Heart right ventricle (tissue), 16 donors: ENCODE data around the gene RAB3D. TPM values are rescaled to one million over a fixed set of nuclear protein-coding genes. Genes with fewer than 3 reads are reported as not detected.

ENCODE experiments used
- ATAC-seq, 8 donors: fragments of 200-7000 bp; cut with Tn5 transposase; one replicate each; pipeline ENCODE4 v1.9.1; 2020; ENCODE audit warnings: mild to moderate bottlenecking in 8 of 8, moderate library complexity in 8 of 8, moderate number of reproducible peaks in 1 of 8
- DNase-seq, 2 donors: peaks; one replicate each; pipeline ENCODE4 v3.0.0-alpha.2; 2020
- H3K27ac ChIP-seq, 10 donors: fragments of 200-600 bp; sonication (generic) in 2 of 10; one replicate each; pipeline versions ENCODE4 v1.5.0 to v1.8.0; 2020 to 2022; ENCODE audit warnings: mild to moderate bottlenecking in 3 of 10
- H3K27me3 ChIP-seq, 7 donors: fragments of 200-600 bp; one replicate each; pipeline ENCODE4 v1.8.0; 2021 to 2022; ENCODE audit warnings: mild to moderate bottlenecking in 2 of 7
- H3K36me3 ChIP-seq, 9 donors: fragments of 200-600 bp; sonication (generic) in 1 of 9; one replicate each; pipeline versions ENCODE4 v1.5.0 to v1.8.0; 2020 to 2022; ENCODE audit warnings: mild to moderate bottlenecking in 2 of 9
- H3K4me1 ChIP-seq, 9 donors: fragments of 200-600 bp; sonication (generic) in 1 of 9; one replicate each; pipeline versions ENCODE4 v1.5.0 to v1.8.0; 2020 to 2022; ENCODE audit warnings: mild to moderate bottlenecking in 4 of 9
- H3K4me3 ChIP-seq, 10 donors: fragments of 200-600 bp; sonication (generic) in 2 of 10; one replicate each; pipeline versions ENCODE4 v1.5.0 to v1.8.0; 2020 to 2022; ENCODE audit warnings: mild to moderate bottlenecking in 7 of 10, moderate library complexity in 2 of 10
- H3K9me3 ChIP-seq, 11 donors: fragments of 200-600 bp in 10 of 11; sonication (generic) in 2 of 11; one replicate each; pipeline versions ENCODE4 v1.5.0 to v1.8.0; 2013 to 2022; ENCODE audit warnings: mild to moderate bottlenecking in 2 of 11, control low read depth in 1 of 11, moderate library complexity in 1 of 11
- WGBS, 2 donors: extraction: QIAGEN DNeasy Blood & Tissue Kit; methylation state at CpG; one replicate each; pipeline ENCODE4 v1.1.7; 2013; ENCODE audit warnings: inconsistent platforms in 1 of 2; 5-methylcytosine and 5-hydroxymethylcytosine counted together
- intact Hi-C, 10 donors: fragments of 100-400 bp; cut with DNase I; formaldehyde crosslinking; loops; one replicate each; pipeline versions ENCODE4 v1.11.1 to v1.14.2; 2022
- polyA plus RNA-seq, 2 donors: library from polyadenylated mRNA; stranded (reverse); fragments of 200-250 nt; gene quantifications; one replicate each; pipeline ENCODE4 v1.2.3, GENCODE V29; 2013
- total RNA-seq, 10 donors: library from RNA; stranded (reverse); fragmentation: NEBNext Ultra II Directional in 3 of 10; extraction: Animal tissue kit (Norgen Biotek cat#: 25700) in 3 of 10; gene quantifications; one replicate each; pipeline versions ENCODE4 v1.2.1 to v1.2.4, GENCODE V29; 2021 to 2023
- TF ChIP-seq, protein P1 (sequence below), 9 donors: fragments of 200-600 bp; sonication (generic) in 2 of 9; IDR thresholded peaks; one replicate each; pipeline versions ENCODE4 v1.5.0 to v1.8.0; 2021 to 2022; ENCODE audit warnings: antibody characterized with exemption in 9 of 9, mild to moderate bottlenecking in 5 of 9, moderate library complexity in 1 of 9
- donor health status: Arrhythmogenic right ventricular cardiomyopathy.
- donor health status: ischemic (EF 13 %, LVEDD 7.1; RV severe dilation, severe dysfunction).
- donor health status: healthy with polysubstance abuse.
- donor health status: DM: no; HTN: yes; CAD: no.
- donor health status: DM: no; HTN: no; CAD: no.
- donor health status: ischemic (EF 25% LVEDD 6.9; RV normal size, moderate dysfunction).
- donor health status: ischemic (EF 25% LVEDD 5.7; RV mildly dilated, moderate dysfunction).
- donor health status: healthy.
- donor health status: DM: yes; HTN: yes; CAD: no.
- donor health status: Ischemic cardiomyopathy.
- donor health status: ischemic (EF 35%, LVEDD 5.7; RV mildly dilated, moderate dysfunction).
- donor health status: nonischemic (EF 11% LVEDD 7.7; RV severe dilation, severe dysfunction).
- donor health status: DM: yes; HTN: yes; CAD: no.
- donor health status: PGD.
- donor health status: ischemic (EF 29% LVEDD 5.4; RV normal size, mild dysfunction).
- donor health status: nonischemic (EF 23%, LVEDD 6.1; RV moderate dilation, normal function).

Gene RAB3D
- total and polyA plus RNA-seq, 12 donors, result 2.7 to 11.6 (median 6.0) TPM

DNA sequence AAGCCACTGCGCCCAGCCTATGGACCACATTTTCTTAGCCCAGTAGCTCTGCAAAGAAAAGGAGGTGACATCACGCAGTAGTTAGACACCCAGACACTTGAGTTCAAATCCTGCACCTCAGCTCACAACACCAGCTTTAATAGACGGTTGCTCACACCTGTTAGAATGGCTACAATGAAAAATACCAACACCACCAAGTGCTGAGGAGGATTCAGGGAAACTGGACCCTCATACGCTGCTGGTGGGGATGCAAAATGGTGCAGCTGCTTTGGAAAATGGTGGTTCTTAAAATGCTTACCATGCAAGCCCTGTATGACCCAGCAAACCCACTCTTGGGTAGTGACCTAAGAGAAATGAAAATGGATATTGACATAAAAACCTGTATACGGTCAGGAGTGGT lies 65.5 kb downstream of the RAB3D start:
- peaks cover 0 to 26% (median 0%) of the 10 kb centered on the region in 7 donors for H3K27me3 ChIP-seq
- H3K4me3 ChIP-seq, result no peak overlapping the region
- H3K27ac ChIP-seq, result peak overlapping the region in 1 of 10 donors; percentile 64
- no peaks in the 10 kb centered on the region for H3K9me3 ChIP-seq
- intact Hi-C loops, result no loop called here
- TF ChIP-seq, protein P1, sequence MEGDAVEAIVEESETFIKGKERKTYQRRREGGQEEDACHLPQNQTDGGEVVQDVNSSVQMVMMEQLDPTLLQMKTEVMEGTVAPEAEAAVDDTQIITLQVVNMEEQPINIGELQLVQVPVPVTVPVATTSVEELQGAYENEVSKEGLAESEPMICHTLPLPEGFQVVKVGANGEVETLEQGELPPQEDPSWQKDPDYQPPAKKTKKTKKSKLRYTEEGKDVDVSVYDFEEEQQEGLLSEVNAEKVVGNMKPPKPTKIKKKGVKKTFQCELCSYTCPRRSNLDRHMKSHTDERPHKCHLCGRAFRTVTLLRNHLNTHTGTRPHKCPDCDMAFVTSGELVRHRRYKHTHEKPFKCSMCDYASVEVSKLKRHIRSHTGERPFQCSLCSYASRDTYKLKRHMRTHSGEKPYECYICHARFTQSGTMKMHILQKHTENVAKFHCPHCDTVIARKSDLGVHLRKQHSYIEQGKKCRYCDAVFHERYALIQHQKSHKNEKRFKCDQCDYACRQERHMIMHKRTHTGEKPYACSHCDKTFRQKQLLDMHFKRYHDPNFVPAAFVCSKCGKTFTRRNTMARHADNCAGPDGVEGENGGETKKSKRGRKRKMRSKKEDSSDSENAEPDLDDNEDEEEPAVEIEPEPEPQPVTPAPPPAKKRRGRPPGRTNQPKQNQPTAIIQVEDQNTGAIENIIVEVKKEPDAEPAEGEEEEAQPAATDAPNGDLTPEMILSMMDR (IDR thresholded peaks at IDR 0.05), result no peak
- WGBS, 2 donors, result 76 to 86% methylated on average over 5 of the region's 5 CpGs
- peaks cover 0 to 41% (median 11%) of the 10 kb centered on the region in 9 donors for H3K4me1 ChIP-seq
- DNase-seq, result no peak
- no peaks in the 10 kb centered on the region for H3K36me3 ChIP-seq
- no peak for ATAC-seq

DNA sequence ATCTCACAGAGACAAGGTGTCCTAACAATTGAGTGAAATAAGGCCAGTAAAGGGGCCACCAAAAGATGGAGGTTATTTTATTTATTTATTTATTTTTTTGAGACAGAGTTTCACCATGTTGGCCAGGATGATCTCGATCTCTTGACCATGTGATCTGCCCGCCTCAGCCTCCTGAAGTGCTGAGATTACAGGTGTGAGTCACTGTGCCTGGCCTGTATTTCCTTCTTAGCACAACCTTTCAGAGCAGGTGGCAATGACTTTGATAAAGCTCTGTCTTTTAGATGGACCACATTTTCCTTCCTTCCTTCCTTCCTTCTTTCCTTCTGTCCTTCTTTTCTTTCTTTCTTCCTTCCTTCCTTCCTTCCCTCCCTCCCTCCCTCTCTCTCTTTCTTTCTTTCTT lies 66.2 kb downstream of the RAB3D start:
- no peak overlapping the region for H3K4me3 ChIP-seq
- peaks cover 4 to 41% (median 15%) of the 10 kb centered on the region in 9 donors for H3K4me1 ChIP-seq
- H3K9me3 ChIP-seq, result no peaks in the 10 kb centered on the region
- ATAC-seq (no peak), DNase-seq (no peak)
- no peaks in the 10 kb centered on the region for H3K36me3 ChIP-seq
- H3K27ac ChIP-seq, result peak overlapping the region in 8 of 10 donors; percentile 15 to 79 (median 44)
- intact Hi-C loops, result no loop called here
- peaks cover 0 to 23% (median 0%) of the 10 kb centered on the region in 7 donors for H3K27me3 ChIP-seq
- 82 to 85% methylated on average over 2 of the region's 2 CpGs for WGBS, 2 donors
- TF ChIP-seq, protein P1 (IDR thresholded peaks at IDR 0.05), result no peak

Other genes starting within 250 kb of the RAB3D start
- 1 to 10 TPM; 1.6 to 8.5 (median 3.2) TPM for gene SPC24, start 183.9 kb downstream of the RAB3D start, total RNA-seq
- gene SPC24, start 183.9 kb downstream of the RAB3D start, polyA plus RNA-seq, result 1 to 10 TPM in 1 of 2 donors, under 1 TPM in 1; 0.93 to 5.9 TPM
- gene KANK2, start 142.1 kb downstream of the RAB3D start, total RNA-seq, result 100 to 1,000 TPM; 243 to 355 (median 307) TPM
- gene KANK2, start 142.1 kb downstream of the RAB3D start, polyA plus RNA-seq, result 100 to 1,000 TPM; 165 to 226 TPM
- gene ANGPTL8, start 100.0 kb downstream of the RAB3D start, total RNA-seq, result 1 to 10 TPM in 2 of 10 donors, under 1 TPM in 2, not detected in 6; 0.34 to 1.8 (median 0.99) TPM
- 10 to 100 TPM in 1 of 2 donors, 1 to 10 TPM in 1; 3.9 to 13.0 TPM for gene ANGPTL8, start 100.0 kb downstream of the RAB3D start, polyA plus RNA-seq
- gene DOCK6, start 77.1 kb downstream of the RAB3D start, total RNA-seq, result 10 to 100 TPM; 27.6 to 57.2 (median 40.2) TPM
- gene DOCK6, start 77.1 kb downstream of the RAB3D start, polyA plus RNA-seq, result 10 to 100 TPM; 29.0 to 73.3 TPM
- gene TSPAN16, start 43.5 kb downstream of the RAB3D start, total RNA-seq, result not detected
- gene TSPAN16, start 43.5 kb downstream of the RAB3D start, polyA plus RNA-seq, result not detected
- gene TMEM205, start 6.6 kb upstream of the RAB3D start, total RNA-seq, result 100 to 1,000 TPM in 2 of 10 donors, 10 to 100 TPM in 8; 65.1 to 114 (median 83.8) TPM
- 100 to 1,000 TPM in 1 of 2 donors, 10 to 100 TPM in 1; 89.4 to 184 TPM for gene TMEM205, start 6.6 kb upstream of the RAB3D start, polyA plus RNA-seq
- gene CCDC159, start 6.9 kb upstream of the RAB3D start, total RNA-seq, result 10 to 100 TPM; 13.4 to 25.5 (median 19.7) TPM
- 10 to 100 TPM; 13.0 to 79.9 TPM for gene CCDC159, start 6.9 kb upstream of the RAB3D start, polyA plus RNA-seq
- 10 to 100 TPM in 5 of 10 donors, 1 to 10 TPM in 5; 4.1 to 19.8 (median 10.3) TPM for gene PLPPR2, start 15.8 kb upstream of the RAB3D start, total RNA-seq
- 10 to 100 TPM; 10.0 to 13.2 TPM for gene PLPPR2, start 15.8 kb upstream of the RAB3D start, polyA plus RNA-seq
- 1 to 10 TPM in 8 of 10 donors, under 1 TPM in 2; 0.53 to 2.1 (median 1.6) TPM for gene SWSAP1, start 35.0 kb upstream of the RAB3D start, total RNA-seq
- gene SWSAP1, start 35.0 kb upstream of the RAB3D start, polyA plus RNA-seq, result 1 to 10 TPM; 2.1 to 3.1 TPM
- gene EPOR, start 44.7 kb upstream of the RAB3D start, total RNA-seq, result 1 to 10 TPM; 3.8 to 9.1 (median 4.7) TPM
- 10 to 100 TPM in 1 of 2 donors, 1 to 10 TPM in 1; 6.2 to 14.7 TPM for gene EPOR, start 44.7 kb upstream of the RAB3D start, polyA plus RNA-seq
- 10 to 100 TPM in 2 of 10 donors, 1 to 10 TPM in 8; 1.2 to 14.4 (median 3.2) TPM for gene RGL3, start 79.7 kb upstream of the RAB3D start, total RNA-seq
- gene RGL3, start 79.7 kb upstream of the RAB3D start, polyA plus RNA-seq, result 10 to 100 TPM in 1 of 2 donors, 1 to 10 TPM in 1; 5.2 to 37.5 TPM
- under 1 TPM in 9 of 10 donors, not detected in 1; 0.17 to 0.64 (median 0.34) TPM for gene ODAD3, start 95.5 kb upstream of the RAB3D start, total RNA-seq
- 1 to 10 TPM in 1 of 2 donors, under 1 TPM in 1; 0.83 to 2.2 TPM for gene ODAD3, start 95.5 kb upstream of the RAB3D start, polyA plus RNA-seq
- 100 to 1,000 TPM; 106 to 177 (median 123) TPM for gene PRKCSH, start 96.0 kb upstream of the RAB3D start, total RNA-seq
- gene PRKCSH, start 96.0 kb upstream of the RAB3D start, polyA plus RNA-seq, result 10 to 100 TPM; 84.3 to 96.9 TPM
- under 1 TPM in 7 of 10 donors, not detected in 3; 0.07 to 0.44 (median 0.23) TPM for gene ELAVL3, start 141.4 kb upstream of the RAB3D start, total RNA-seq
- gene ELAVL3, start 141.4 kb upstream of the RAB3D start, polyA plus RNA-seq, result under 1 TPM; 0.10 to 0.15 TPM
- 1 to 10 TPM; 2.3 to 6.2 (median 4.0) TPM for gene ZNF653, start 166.2 kb upstream of the RAB3D start, total RNA-seq
- 1 to 10 TPM; 5.9 to 7.8 TPM for gene ZNF653, start 166.2 kb upstream of the RAB3D start, polyA plus RNA-seq
- 100 to 1,000 TPM in 9 of 10 donors, 10 to 100 TPM in 1; 86.8 to 162 (median 131) TPM for gene ECSIT, start 189.5 kb upstream of the RAB3D start, total RNA-seq
- gene ECSIT, start 189.5 kb upstream of the RAB3D start, polyA plus RNA-seq, result 100 to 1,000 TPM; 164 to 226 TPM
- 100 to 1,000 TPM in 7 of 10 donors, 10 to 100 TPM in 3; 63.4 to 267 (median 163) TPM for gene CNN1, start 199.2 kb upstream of the RAB3D start, total RNA-seq
- 100 to 1,000 TPM; 114 to 678 TPM for gene CNN1, start 199.2 kb upstream of the RAB3D start, polyA plus RNA-seq
- gene ELOF1, start 219.6 kb upstream of the RAB3D start, total RNA-seq, result 10 to 100 TPM; 24.9 to 37.5 (median 30.9) TPM
- 10 to 100 TPM; 52.2 to 91.0 TPM for gene ELOF1, start 219.6 kb upstream of the RAB3D start, polyA plus RNA-seq
- 10 to 100 TPM in 1 of 10 donors, 1 to 10 TPM in 7, under 1 TPM in 2; 0.80 to 22.7 (median 2.0) TPM for gene ACP5, start 238.0 kb upstream of the RAB3D start, total RNA-seq
- gene ACP5, start 238.0 kb upstream of the RAB3D start, polyA plus RNA-seq, result 1 to 10 TPM; 1.9 to 4.0 TPM